SK-N-MC (cell line): Measurements from ENCODE around the gene ASB10.

Experiments used
- DNase-seq: peaks from one replicate; pipeline ENCODE4 v3.0.0-alpha.2; 2011; ENCODE audit warnings: low read depth, low spot score
- H3K27ac ChIP-seq: fragments of 200-600 bp; sonication (generic); 2 replicates; pipeline ENCODE4 v1.5.1; 2016; ENCODE audit warnings: mixed run types
- H3K36me3 ChIP-seq: fragments of 200-600 bp; sonication (generic); 2 replicates; pipeline ENCODE4 v1.6.1; 2017; ENCODE audit warnings: antibody characterized with exemption, low read length, mixed read lengths; ENCODE audit not compliant: insufficient read depth
- H3K4me3 ChIP-seq: fragments of 200-600 bp; sonication (generic); 2 replicates; pipeline ENCODE4 v1.5.1; 2016
- H3K9ac ChIP-seq: fragments of 200-600 bp; sonication (generic); 2 replicates; pipeline ENCODE4 v1.8.0; 2017; ENCODE audit warnings: mixed run types, mixed read lengths; ENCODE audit not compliant: insufficient read length
- H3K9me3 ChIP-seq: fragments of 200-600 bp; sonication (generic); 2 replicates; pipeline ENCODE4 v1.6.1; 2017; ENCODE audit warnings: low read depth, mild to moderate bottlenecking, antibody characterized with exemption, low read length, moderate library complexity, mixed read lengths
- EZH2 ChIP-seq: fragments of 200-600 bp; sonication (generic); IDR thresholded peaks from one replicate; pipeline ENCODE4 v1.6.1; 2017; ENCODE audit warnings: antibody characterized with exemption
- FOXP2 ChIP-seq: optimal IDR thresholded peaks from 2 replicates; pipeline ENCODE3; 2011; ENCODE audit warnings: mild to moderate bottlenecking, moderate library complexity; ENCODE audit not compliant: insufficient read depth; ENCODE audit errors: extremely low read length, control extremely low read depth
- POLR2AphosphoS5 ChIP-seq: IDR thresholded peaks from 2 replicates; pipeline ENCODE4 v1.6.1; 2012; ENCODE audit warnings: mild to moderate bottlenecking, low read depth, low read length, borderline replicate concordance

Gene ASB10

DNA sequence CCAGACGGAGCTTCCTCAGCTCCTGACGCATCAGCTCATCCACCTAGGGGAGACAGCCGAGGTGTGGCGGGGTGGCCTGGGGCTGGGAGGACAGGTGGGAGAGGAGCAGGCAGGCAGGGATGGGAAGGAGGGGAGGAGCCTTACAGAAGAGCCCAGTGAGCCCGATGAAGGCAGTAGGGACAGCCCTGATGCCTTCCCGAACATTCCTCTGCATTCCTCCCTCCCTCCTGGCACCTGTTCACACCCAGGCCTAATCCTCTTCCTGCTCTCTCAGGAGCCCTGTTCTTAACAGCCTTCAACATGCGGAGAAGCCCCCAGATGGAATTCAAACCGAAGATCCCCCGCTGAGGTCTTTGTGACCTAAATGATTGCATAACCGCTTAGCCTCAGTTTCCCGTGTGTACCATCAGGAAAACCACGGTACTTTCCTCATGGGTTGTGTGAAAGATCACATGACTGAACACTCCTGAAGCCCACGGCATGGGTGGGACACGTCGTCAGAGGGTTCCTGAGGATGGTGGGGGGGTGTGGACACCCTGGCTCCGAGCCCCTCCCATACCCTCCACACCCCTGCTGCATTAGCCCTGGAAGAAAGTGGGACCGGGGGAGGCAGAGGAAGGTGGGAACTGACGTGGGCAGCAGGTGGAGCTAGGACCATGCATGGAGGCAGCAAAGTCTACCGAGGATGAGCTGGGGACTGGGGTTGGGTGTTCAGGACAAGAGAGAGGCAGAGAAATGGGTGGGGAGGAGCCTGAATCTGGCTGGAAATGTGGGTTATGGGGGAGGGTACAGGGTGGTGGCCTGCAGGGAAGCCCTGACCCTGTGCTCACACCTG lies 8.8 kb upstream of the ASB10 start:
- no peak overlapping the region for H3K27ac ChIP-seq
- no peak overlapping the region for H3K4me3 ChIP-seq
- no peak overlapping the region for H3K9ac ChIP-seq
- no peak for DNase-seq
- H3K36me3 ChIP-seq: no peaks in the 10 kb centered on the region
- H3K9me3 ChIP-seq: no peaks in the 10 kb centered on the region
- TF ChIP-seq EZH2: no peak
- TF ChIP-seq FOXP2: no peak
- TF ChIP-seq POLR2AphosphoS5: no peak

DNA sequence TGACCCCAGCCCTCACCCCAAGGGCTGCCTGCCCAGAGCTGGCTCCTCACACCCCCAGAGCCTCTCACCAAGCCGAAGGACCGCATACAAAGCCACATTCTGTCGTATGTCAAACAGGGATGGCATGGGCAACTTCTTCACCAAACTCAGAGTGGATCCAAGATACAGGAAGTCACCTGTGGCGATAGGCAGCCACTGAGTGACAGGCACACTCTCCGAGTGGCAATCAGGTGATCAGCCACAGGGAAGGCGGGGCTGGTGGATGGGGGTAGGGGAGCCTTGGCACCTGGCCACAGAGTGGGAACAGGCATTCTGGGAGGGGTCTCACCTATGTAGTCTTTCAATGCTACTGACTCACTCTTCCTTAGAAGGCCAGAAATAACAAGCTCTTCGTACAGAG lies 7.1 kb upstream of the ASB10 start:
- no peak overlapping the region for H3K27ac ChIP-seq
- no peak overlapping the region for H3K4me3 ChIP-seq
- TF ChIP-seq FOXP2 (no peak), EZH2 (no peak), POLR2AphosphoS5 (no peak)
- H3K9me3 ChIP-seq: no peaks in the 10 kb centered on the region
- H3K9ac ChIP-seq: no peak overlapping the region
- no peaks in the 10 kb centered on the region for H3K36me3 ChIP-seq
- no peak for DNase-seq

DNA sequence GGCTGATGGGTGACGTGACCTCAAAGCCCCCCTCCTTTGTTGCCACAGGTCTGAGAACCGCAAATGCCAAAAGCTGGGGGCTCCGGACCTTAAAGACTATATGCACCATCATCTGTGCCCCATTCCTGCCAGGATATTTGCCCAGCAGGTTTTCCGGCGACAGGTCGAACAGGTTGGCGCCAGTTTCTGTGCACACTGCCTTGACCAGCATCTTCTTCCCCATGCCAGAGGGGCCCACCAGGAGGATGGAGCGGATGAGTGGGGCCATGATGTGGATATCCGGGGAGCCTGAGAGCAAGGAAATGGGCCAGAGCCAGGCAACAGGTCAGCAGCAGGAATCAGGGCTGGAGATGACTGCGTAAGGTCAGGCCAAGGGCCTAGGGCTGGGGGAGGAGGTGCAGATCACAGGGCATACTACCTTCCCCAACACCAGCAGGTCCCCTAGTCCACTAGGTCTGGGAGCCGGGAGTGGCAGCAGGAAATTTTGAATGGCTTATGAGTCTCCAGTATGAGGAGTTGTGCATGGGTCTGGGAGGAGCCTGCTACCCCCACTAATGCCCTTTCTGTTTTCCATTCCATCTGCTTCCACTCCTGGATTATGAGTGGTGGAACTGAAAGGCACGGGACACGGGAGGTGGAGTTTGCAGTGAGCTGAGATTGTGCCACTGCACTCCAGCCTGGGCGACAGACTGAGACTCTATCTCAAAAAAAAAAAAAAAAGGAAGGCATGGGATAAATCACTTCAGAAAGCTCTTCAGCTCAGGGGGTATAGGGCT lies 6.3 kb upstream of the ASB10 start:
- Histone ChIP-seq H3K9me3 (no peaks in the 10 kb centered on the region), H3K4me3 (no peak overlapping the region), H3K27ac (no peak overlapping the region), H3K36me3 (no peaks in the 10 kb centered on the region), H3K9ac (no peak overlapping the region)
- DNase-seq: no peak
- TF ChIP-seq FOXP2 (no peak), EZH2 (no peak), POLR2AphosphoS5 (no peak)

DNA sequence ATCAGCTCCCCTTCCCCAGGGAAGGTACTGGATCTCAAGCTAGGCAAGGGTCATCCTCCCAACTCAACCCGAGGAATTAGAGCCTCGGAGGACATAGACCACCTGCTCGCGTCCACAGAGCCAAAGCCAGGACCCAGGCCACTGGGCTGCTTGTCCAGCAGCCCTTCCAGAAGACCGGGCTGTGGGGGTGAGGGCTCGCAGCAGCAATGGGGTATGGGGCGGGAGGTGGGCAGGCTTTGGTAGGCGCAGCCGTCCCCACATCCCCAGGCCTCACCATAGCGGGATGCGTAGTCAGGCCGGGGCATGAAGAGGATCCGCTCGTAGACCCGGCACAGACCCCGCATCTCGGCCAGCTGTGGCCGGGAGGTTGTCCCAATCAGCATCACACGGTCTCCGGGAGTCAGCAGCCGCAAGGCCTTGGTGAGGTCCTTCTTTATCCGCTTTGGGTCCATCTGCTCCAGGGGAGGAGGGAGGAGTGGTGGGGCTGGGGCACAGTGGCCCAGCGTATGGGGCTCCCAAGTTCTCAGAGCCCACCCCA lies 5.0 kb upstream of the ASB10 start:
- Histone ChIP-seq H3K4me3 (no peak overlapping the region), H3K9ac (no peak overlapping the region), H3K36me3 (no peaks in the 10 kb centered on the region), H3K9me3 (no peaks in the 10 kb centered on the region), H3K27ac (no peak overlapping the region)
- DNase-seq: no peak
- no peak for TF ChIP-seq FOXP2
- no peak for TF ChIP-seq POLR2AphosphoS5
- no peak for TF ChIP-seq EZH2

DNA sequence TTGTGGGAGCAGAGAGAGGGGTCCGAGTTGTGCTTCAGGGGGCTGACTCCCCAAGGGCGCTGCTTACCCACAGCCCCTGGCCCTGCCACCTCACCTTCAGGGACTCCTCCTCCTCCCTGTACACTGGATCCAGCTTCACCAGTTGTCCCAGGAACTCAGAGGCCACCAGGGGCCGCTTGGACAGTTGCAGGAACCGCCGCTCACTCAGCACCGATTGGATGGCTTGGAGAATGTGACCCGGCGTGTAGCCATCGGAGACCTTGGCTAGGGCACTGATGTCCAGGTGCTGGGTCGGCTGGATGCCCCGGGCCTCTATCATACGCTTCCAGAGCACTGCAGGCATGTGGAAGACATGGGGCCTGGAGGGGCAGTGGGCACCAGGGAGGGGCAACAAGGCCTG lies 4.5 kb upstream of the ASB10 start:
- TF ChIP-seq FOXP2: no peak
- no peak for TF ChIP-seq POLR2AphosphoS5
- no peak for TF ChIP-seq EZH2
- Histone ChIP-seq H3K27ac (no peak overlapping the region), H3K4me3 (no peak overlapping the region), H3K9me3 (no peaks in the 10 kb centered on the region), H3K9ac (no peak overlapping the region), H3K36me3 (no peaks in the 10 kb centered on the region)
- DNase-seq: no peak

DNA sequence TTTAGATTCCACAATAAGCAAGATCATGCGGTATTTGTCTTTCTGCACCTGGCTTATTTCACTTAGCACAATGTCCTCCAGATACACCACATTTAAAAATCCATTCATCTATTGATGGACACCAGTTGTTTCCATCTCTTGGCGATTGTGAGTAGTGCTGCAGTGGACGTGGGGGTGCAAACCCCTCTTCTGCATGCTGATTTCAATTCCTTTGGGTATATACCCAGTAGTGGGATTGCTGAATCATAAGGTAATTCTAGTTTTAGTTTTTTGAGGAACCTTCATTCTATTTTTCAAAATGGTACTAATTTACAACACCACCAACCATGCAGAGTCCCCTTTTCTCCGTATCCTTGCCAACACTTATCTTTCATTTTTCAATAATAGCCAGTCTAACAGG lies 2.0 kb upstream of the ASB10 start:
- no peak for DNase-seq
- Histone ChIP-seq H3K4me3 (no peak overlapping the region), H3K27ac (no peak overlapping the region), H3K36me3 (no peaks in the 10 kb centered on the region), H3K9me3 (no peaks in the 10 kb centered on the region), H3K9ac (no peak overlapping the region)
- TF ChIP-seq EZH2 (no peak), POLR2AphosphoS5 (no peak), FOXP2 (no peak)

DNA sequence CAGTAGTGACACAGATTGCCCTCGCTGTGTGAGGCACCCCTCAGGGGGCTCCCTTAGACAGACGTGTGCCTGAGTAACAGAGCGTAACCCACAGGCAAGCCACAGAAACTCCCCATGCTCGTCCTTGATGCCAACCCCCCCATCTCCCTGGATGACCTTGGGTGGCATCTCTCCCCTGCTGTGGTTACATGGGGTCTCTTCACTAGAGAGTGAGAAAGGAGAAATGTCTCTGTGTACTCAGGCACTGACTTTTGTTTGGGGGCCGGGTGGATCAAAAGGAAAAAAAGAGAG lies 1.1 kb upstream of the ASB10 start:
- no peak for DNase-seq
- Histone ChIP-seq H3K4me3 (no peak overlapping the region), H3K36me3 (no peaks in the 10 kb centered on the region), H3K27ac (no peak overlapping the region), H3K9me3 (no peaks in the 10 kb centered on the region), H3K9ac (no peak overlapping the region)
- TF ChIP-seq POLR2AphosphoS5 (no peak), EZH2 (no peak), FOXP2 (no peak)

DNA sequence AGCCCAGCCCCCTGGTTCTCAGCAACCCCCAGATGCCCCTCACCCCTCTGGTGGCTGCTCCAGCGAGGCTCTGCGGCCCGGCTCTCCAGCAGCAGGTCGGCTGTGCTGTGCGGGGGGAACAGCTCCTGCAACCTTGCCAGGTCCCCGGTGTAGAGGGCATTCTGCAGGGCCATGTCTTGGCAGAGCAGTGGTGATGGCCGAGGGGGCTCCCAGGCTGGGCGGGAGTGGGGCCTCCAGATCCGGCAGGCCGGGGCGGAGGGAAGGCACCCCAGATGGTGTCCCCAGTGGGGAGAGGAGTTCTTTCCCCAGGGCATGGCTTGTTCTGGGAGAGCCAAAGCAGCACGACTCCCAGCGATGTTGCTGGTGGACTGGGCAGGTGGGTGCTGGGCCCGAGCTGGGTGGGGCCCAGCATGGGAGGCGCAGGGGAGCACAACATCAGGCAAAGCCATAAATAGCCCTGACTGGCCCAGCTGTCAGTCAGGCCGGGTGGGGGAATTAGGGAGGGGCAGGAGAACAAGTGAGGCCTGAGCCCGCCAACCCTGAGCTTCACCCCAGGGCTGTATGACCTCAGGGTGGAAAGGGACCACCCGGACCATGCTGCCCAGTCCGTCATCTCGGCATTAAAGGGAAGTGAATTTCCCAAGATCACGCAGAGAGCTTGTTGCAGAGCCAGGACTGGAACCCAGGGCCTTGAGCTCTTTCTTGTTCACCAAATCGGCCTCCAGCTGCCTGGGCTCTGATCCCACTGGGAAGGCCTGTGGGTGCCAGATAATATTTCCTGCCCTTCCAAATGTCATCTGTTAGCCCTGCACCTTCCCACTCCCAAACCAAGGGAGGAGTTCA lies 580 bp upstream of the ASB10 start:
- DNase-seq: no peak
- no peaks in the 10 kb centered on the region for H3K36me3 ChIP-seq
- H3K27ac ChIP-seq: no peak overlapping the region
- H3K4me3 ChIP-seq: no peak overlapping the region
- TF ChIP-seq EZH2: no peak
- no peak for TF ChIP-seq FOXP2
- no peak for TF ChIP-seq POLR2AphosphoS5
- H3K9me3 ChIP-seq: no peaks in the 10 kb centered on the region
- no peak overlapping the region for H3K9ac ChIP-seq
